ENCODE data around the gene MED9.

GRCh38 chr17:17457680-17458079 is 19.1 kb upstream of the MED9 start:
- TF ChIP-seq, protein P1, sequence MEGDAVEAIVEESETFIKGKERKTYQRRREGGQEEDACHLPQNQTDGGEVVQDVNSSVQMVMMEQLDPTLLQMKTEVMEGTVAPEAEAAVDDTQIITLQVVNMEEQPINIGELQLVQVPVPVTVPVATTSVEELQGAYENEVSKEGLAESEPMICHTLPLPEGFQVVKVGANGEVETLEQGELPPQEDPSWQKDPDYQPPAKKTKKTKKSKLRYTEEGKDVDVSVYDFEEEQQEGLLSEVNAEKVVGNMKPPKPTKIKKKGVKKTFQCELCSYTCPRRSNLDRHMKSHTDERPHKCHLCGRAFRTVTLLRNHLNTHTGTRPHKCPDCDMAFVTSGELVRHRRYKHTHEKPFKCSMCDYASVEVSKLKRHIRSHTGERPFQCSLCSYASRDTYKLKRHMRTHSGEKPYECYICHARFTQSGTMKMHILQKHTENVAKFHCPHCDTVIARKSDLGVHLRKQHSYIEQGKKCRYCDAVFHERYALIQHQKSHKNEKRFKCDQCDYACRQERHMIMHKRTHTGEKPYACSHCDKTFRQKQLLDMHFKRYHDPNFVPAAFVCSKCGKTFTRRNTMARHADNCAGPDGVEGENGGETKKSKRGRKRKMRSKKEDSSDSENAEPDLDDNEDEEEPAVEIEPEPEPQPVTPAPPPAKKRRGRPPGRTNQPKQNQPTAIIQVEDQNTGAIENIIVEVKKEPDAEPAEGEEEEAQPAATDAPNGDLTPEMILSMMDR (IDR thresholded peaks at IDR 0.05): no peak
- TF ChIP-seq POLR2A (IDR thresholded peaks at IDR 0.05): no peak
